Erythroblast (primary cell): ENCODE data around the gene NUDT4B.
"Not testable (repeated sequence)": the region's sequence is repeated elsewhere in the genome, so short reads cannot be mapped to it uniquely, and the experiment has no call there.

ENCODE experiments used
- GATA1 ChIP-seq: IDR thresholded peaks from 2 replicates; pipeline ENCODE4 v1.6.1; 2011; ENCODE audit warnings: low read depth, mild to moderate bottlenecking, control low read depth, low read length, moderate library complexity
- POLR2A ChIP-seq: IDR thresholded peaks from 2 replicates; pipeline ENCODE4 v1.6.1; 2011; ENCODE audit warnings: mild to moderate bottlenecking, low read length

DNA sequence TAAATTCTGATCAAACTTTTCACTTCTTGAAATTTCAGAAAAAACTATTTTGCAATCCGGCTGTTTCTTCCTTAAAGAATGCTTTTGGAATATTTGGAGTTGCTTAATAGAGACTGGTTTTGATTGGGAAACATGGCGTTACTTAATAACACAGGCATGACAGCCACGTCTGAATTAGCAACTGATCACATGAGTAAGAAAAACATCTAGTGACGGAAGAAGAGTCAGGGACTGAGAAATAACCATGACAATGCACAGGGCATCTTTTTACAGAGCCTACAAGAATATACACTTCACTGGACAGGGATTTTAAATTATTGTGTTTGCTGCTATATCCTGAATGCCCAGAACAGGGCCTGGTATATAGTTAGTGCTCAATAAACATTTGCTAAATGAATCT lies 25.1 kb downstream of the NUDT4B start:
- not testable (repeated sequence) for TF ChIP-seq POLR2A, GATA1
